Ascending aorta (tissue), 2 donors: ENCODE data around the gene TEC. TPM values are rescaled to one million over a fixed set of nuclear protein-coding genes. Genes with fewer than 3 reads are reported as not detected.

ENCODE experiments used
- DNase-seq, 2 donors: peaks; one replicate each; pipeline ENCODE4 v3.0.0-alpha.2; 2019; ENCODE audit warnings: low spot score in 2 of 2
- H3K27ac ChIP-seq, 2 donors: fragments of 200-600 bp; sonication (generic); one replicate each; pipeline ENCODE4 v1.5.1; 2016 to 2017; ENCODE audit warnings: mild to moderate bottlenecking in 1 of 2
- H3K27me3 ChIP-seq: fragments of 200-600 bp; sonication (generic); one replicate; pipeline ENCODE4 v1.5.1; 2017
- H3K36me3 ChIP-seq, 2 donors: fragments of 200-600 bp; sonication (generic); one replicate each; pipeline ENCODE4 v1.5.1; 2016
- H3K4me1 ChIP-seq, 2 donors: fragments of 200-600 bp; sonication (generic); one replicate each; pipeline ENCODE4 v1.5.1; 2016 to 2017; ENCODE audit warnings: mild to moderate bottlenecking in 1 of 2
- H3K4me3 ChIP-seq, 2 donors: fragments of 200-600 bp; sonication (generic); one replicate each; pipeline ENCODE4 v1.5.1; 2016 to 2017; ENCODE audit warnings: mild to moderate bottlenecking in 1 of 2
- H3K9me3 ChIP-seq, 2 donors: fragments of 200-600 bp; sonication (generic); one replicate each; pipeline ENCODE4 v1.5.1; 2016
- CTCF ChIP-seq, 3 experiments: fragments of 200-600 bp in 2 of 3; fragments of 450-650 bp in 1 of 3; sonication (generic) in 2 of 3; IDR thresholded peaks; one replicate each; pipeline ENCODE4 v1.5.1; 2016 to 2019; ENCODE audit warnings: antibody characterized with exemption in 3 of 3, mild to moderate bottlenecking in 1 of 3, moderate library complexity in 1 of 3
- intact Hi-C: fragments of 100-400 bp; cut with DNase I; formaldehyde crosslinking; loops from one replicate; pipeline ENCODE4 v1.15.1; 2023
- total RNA-seq: library from RNA; depleted of rRNA; stranded (reverse); fragments of >200 nt; gene quantifications from one replicate; pipeline ENCODE4 v1.1.0, GENCODE V29; 2016

The TEC gene
- total RNA-seq, 1 donor from 2014 or later = 4.5 TPM

- no peak for DNase-seq
- intact Hi-C loops = loop anchor here (1.0 to 5.0 kb wide), 3 partner anchors 14 to 215 kb away; partner anchors contain the start of gene SLAIN2
Measured at GRCh38 chr4:48127231-48127630, 142.4 kb downstream of the TEC start.

GRCh38 chr4:48126621-48127020 is 143.0 kb downstream of the TEC start:
- no peak overlapping the region for H3K4me3 ChIP-seq
- no peaks in the 10 kb centered on the region for H3K27me3 ChIP-seq
- intact Hi-C loops = loop anchor here (1.0 to 5.0 kb wide), 3 partner anchors 14 to 216 kb away; partner anchors contain the start of gene SLAIN2
- peak overlapping the region in 1 of 2 donors; percentile 82 for H3K27ac ChIP-seq
- no peaks in the 10 kb centered on the region for H3K36me3 ChIP-seq
- peaks cover 0 to 12% of the 10 kb centered on the region in 2 donors for H3K4me1 ChIP-seq
- no peaks in the 10 kb centered on the region for H3K9me3 ChIP-seq
- DNase-seq = no peak
- no peak for TF ChIP-seq CTCF (IDR thresholded peaks at IDR 0.05)

More at GRCh38 chr4:48127231-48127630, 142.4 kb downstream of the TEC start:
- Histone ChIP-seq H3K27ac (peak overlapping the region; percentile 67 to 82), H3K4me3 (no peak overlapping the region), H3K4me1 (peaks cover 0 to 12% of the 10 kb centered on the region in 2 donors), H3K9me3 (no peaks in the 10 kb centered on the region), H3K27me3 (no peaks in the 10 kb centered on the region), H3K36me3 (no peaks in the 10 kb centered on the region)
- TF ChIP-seq CTCF (IDR thresholded peaks at IDR 0.05) = no peak

- intact Hi-C loops = loop anchor here (5.0 kb wide), 1 partner anchor 217 kb away; the partner anchor contains the start of gene SLAIN2
- Histone ChIP-seq H3K36me3 (no peaks in the 10 kb centered on the region), H3K27me3 (no peaks in the 10 kb centered on the region), H3K4me3 (no peak overlapping the region), H3K9me3 (no peaks in the 10 kb centered on the region), H3K4me1 (peaks cover 0 to 12% of the 10 kb centered on the region in 2 donors), H3K27ac (no peak overlapping the region)
- TF ChIP-seq CTCF (IDR thresholded peaks at IDR 0.05) = no peak
- DNase-seq = no peak
Measured at GRCh38 chr4:48124870-48125269, 144.8 kb downstream of the TEC start.

- intact Hi-C loops = no loop called here
- Histone ChIP-seq H3K9me3 (no peaks in the 10 kb centered on the region), H3K27ac (no peak overlapping the region), H3K4me1 (peaks cover 0 to 3% of the 10 kb centered on the region in 2 donors), H3K4me3 (no peak overlapping the region), H3K27me3 (no peaks in the 10 kb centered on the region), H3K36me3 (no peaks in the 10 kb centered on the region)
- no peak for DNase-seq
- no peak for TF ChIP-seq CTCF (IDR thresholded peaks at IDR 0.05)
Measured at GRCh38 chr4:48122756-48123155, 146.9 kb downstream of the TEC start.

GRCh38 chr4:48121180-48121579 is 148.5 kb downstream of the TEC start:
- Histone ChIP-seq H3K27me3 (no peaks in the 10 kb centered on the region), H3K27ac (no peak overlapping the region), H3K4me1 (no peaks in the 10 kb centered on the region), H3K9me3 (no peaks in the 10 kb centered on the region), H3K4me3 (no peak overlapping the region), H3K36me3 (no peaks in the 10 kb centered on the region)
- intact Hi-C loops = no loop called here
- no peak for TF ChIP-seq CTCF (IDR thresholded peaks at IDR 0.05)
- DNase-seq = no peak

- H3K4me3 ChIP-seq = no peak overlapping the region
- intact Hi-C loops = no loop called here
- DNase-seq = no peak
Measured at GRCh38 chr4:48120132-48120531, 149.5 kb downstream of the TEC start.

More at GRCh38 chr4:48120132-48120531, 149.5 kb downstream of the TEC start:
- TF ChIP-seq CTCF (IDR thresholded peaks at IDR 0.05) = no peak
- Histone ChIP-seq H3K27ac (no peak overlapping the region), H3K9me3 (no peaks in the 10 kb centered on the region), H3K36me3 (no peaks in the 10 kb centered on the region), H3K4me1 (no peaks in the 10 kb centered on the region), H3K27me3 (no peaks in the 10 kb centered on the region)
